Epithelial cell of esophagus (primary cell): Measurements from ENCODE around the gene MGME1.

Source experiments
- DNase-seq: peaks from one replicate; pipeline ENCODE4 v3.0.0; 2010; ENCODE audit warnings: low read depth
- H3K4me3 ChIP-seq: 2 replicates; pipeline ENCODE4 v1.5.1; 2011; ENCODE audit warnings: mild to moderate bottlenecking, low read length, control low read depth
- TF ChIP-seq, protein P1 (sequence below): IDR thresholded peaks from 2 replicates; pipeline ENCODE4 v1.5.1; 2011; ENCODE audit warnings: low read depth, mild to moderate bottlenecking, low read length, control low read depth, inconsistent platforms; ENCODE audit not compliant: insufficient read depth; ENCODE audit errors: missing control alignments

Gene MGME1

DNA sequence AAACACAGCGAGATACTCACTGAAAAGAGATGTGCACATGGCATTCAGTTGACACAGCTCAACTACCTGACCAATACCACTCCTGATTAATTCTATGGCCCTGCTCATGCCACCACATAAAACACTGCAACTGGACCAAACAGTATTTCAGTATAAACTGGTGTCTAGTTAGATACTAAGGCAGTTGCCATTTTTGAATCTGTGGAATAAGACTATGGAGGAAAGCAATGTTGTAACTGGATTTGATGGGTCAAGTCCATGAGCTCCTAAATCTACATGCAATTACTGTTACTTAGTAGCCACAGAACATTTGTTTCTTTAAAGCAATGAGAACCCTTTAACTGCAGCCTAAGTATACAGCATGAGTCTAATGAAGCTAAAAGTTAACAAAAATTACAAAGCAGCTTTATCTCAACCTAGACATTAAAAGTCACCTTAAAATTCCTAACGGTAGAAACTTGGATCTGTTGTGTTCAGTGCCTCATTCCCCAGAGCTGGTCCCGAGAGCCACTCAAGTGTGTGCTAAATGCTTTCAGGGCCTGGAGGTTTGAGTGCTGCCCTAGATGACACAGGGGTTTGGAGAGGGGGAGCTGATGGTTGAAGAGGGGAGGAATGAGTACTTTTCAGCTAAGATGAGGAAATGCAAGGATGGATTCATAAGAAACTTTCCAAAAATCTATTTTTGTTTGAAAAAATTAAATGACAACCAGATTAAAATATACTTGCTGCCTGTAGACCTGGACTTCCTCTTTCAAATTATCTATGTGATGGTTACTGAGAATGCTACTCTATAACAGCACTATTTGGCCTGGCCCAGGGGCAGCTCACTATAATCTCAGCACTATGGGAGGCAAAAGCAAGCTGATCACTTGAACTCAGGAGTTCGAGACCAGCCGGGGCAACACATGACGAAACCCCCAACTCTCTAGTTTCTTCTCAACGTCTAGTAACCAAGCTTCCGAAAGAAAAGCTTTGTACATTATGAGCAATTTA, 15.8 kb upstream of the MGME1 start:
- H3K4me3 ChIP-seq: no peak overlapping the region
- TF ChIP-seq, protein P1, sequence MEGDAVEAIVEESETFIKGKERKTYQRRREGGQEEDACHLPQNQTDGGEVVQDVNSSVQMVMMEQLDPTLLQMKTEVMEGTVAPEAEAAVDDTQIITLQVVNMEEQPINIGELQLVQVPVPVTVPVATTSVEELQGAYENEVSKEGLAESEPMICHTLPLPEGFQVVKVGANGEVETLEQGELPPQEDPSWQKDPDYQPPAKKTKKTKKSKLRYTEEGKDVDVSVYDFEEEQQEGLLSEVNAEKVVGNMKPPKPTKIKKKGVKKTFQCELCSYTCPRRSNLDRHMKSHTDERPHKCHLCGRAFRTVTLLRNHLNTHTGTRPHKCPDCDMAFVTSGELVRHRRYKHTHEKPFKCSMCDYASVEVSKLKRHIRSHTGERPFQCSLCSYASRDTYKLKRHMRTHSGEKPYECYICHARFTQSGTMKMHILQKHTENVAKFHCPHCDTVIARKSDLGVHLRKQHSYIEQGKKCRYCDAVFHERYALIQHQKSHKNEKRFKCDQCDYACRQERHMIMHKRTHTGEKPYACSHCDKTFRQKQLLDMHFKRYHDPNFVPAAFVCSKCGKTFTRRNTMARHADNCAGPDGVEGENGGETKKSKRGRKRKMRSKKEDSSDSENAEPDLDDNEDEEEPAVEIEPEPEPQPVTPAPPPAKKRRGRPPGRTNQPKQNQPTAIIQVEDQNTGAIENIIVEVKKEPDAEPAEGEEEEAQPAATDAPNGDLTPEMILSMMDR: no peak

DNA sequence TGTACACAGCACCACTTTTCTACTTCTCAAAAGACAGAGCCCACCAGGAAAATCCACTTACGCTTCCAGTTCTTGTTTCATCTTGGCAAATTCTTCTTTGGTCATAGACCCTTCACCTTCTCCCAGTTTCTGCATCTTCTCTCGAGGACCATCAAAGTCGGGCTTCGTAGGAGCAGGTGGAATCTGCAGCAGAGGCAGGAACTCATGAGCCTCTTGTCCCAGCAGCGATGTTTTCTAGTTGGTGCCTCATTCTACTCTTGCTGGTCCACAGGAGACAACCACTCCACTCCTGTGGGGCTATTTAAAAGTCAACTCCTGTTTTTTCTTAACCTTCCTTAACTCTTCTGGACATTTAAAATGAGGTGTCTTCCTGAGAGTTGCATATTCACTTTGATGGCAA, 14.9 kb upstream of the MGME1 start:
- no peak for DNase-seq
- TF ChIP-seq, protein P1: no peak
- H3K4me3 ChIP-seq: no peak overlapping the region

More for the DNA sequence above, 15.8 kb upstream of the MGME1 start:
- no peak for DNase-seq

DNA sequence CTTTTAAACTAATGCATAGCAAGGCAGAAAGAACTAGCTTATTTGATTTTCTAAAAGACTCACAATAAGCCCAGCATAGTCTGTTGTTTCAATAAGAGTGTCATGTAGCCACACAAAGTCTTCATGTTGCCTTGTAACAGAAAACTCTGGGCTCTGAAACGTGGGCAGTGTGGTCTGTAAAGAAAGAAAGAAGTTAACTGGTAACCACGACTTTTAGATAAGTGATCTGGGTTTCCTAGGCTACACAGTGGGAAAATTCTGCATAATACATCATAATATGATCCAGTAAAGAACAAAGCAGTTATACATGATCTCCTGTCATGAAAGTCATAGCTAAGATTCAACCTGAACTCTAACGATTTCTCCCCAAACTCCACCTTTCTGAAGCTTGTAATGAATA, 13.5 kb upstream of the MGME1 start:
- DNase-seq: no peak
- H3K4me3 ChIP-seq: no peak overlapping the region
- TF ChIP-seq, protein P1: no peak

DNA sequence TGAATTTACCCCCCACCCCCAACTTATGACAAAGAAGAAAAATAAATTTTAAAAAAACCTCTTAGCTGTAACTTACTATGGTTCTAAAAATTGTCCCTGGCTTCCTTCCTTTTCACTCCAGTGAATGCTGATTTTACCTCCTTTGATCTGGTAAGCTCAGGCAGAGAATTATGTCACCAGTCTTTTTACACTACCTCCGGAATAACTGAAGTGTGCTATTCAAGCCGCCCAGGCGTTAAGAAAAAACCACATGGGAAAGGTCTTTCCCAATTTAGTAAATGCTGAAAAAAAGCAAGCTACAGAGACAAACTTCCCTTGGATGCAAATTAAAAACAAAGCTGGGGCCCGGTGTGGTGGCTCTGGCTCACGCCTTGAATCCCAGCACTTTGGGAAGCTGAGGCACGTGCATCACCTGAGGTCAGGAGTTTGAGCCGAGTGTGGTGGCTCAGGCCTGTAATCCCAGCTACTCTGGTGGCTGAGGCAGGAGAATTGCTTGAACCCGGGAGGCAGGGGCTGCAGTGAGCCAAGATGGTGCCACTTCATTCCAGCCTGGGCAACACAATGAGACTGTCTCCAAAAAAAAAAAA, 12.6 kb upstream of the MGME1 start:
- H3K4me3 ChIP-seq: no peak overlapping the region

DNA sequence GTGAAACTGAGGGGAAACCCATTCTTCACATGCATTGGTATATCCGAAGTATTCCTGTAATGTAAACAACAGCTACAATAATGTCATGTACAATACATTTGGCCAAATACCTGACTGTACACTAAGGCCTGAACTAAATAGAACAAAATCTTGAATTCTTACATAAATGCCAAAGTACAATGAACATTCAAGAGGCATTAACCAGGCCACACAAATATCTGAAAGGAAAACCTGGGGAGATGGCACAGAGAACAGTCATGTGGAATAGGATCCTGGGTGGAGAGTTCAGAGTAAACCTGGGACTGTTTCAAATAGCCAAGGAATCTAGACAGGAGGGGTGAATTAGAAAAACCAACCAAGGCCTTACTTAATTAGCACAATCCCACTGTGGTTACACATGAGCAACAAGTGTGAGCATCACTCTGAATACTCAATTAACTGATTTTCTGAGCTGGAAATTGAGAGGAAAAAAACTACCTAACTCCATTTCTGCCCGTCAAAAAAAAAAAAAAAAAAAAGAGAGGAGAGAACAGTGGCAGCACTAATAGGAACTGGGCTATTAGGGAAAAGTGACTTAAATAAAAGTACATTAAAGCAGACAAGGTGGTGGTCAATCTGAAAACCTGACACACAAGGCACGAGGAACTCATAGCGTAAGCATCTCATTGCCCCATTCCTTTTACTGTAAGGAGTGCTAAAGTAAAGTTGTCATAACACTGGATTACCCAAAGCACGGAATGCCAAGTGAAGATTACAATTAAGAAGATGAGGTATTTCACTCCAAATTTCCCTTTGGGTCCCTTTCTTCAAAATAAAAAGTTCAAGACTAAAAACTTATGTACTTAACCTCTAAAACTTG, 11.1 kb upstream of the MGME1 start:
- TF ChIP-seq, protein P1: no peak
- H3K4me3 ChIP-seq: no peak overlapping the region

More for the DNA sequence above, 12.6 kb upstream of the MGME1 start:
- DNase-seq: no peak
- TF ChIP-seq, protein P1: no peak

DNA sequence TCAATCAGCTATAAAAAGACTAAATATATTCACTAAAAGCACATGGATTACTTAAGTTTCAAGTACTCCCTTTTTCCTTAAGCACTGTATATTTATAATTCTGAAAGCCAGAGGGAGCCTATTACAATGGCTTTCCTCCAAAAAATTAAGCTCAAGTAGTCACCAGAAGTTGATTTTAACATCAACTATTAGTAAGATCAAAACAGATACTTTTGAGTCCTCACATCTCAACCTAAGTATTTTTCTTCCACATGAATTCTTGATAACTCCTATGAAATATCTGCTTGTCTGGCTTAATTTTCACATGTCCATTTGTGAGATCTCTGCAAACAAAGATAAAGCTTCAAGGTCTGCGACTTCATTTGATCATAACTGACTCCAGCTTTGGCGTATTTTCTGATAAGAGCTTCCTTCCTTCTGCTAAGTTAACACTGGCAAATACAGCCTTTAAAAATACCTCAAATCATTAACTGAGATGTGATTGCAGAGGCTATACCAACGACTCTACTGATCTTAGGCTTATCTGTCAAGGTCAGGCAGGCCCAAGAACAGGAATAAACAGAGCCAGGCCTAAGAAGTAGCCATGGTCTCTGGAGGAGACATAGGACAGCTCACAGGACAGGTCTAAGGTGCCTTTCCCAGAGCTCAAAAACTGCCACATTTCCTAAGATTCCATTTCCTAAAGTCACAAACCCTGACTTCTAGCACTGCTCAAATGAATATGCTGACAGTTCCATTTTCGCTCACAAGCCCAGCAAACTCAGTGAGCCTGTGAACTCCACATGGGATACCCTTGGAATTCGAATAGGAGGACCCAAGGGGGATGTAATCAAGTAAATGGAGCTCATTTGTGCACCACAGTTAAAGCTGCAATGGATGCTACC, 10.2 kb upstream of the MGME1 start:
- TF ChIP-seq, protein P1: no peak
- DNase-seq: no peak
- H3K4me3 ChIP-seq: no peak overlapping the region

More for the DNA sequence above, 11.1 kb upstream of the MGME1 start:
- no peak for DNase-seq
